Heart left ventricle (tissue), 13 donors: ENCODE results near the gene NUDT19.

ENCODE experiments used
- POLR2A ChIP-seq, 2 donors: fragments of 450-650 bp; IDR thresholded peaks; one replicate each; pipeline ENCODE4 v1.6.1; 2017; ENCODE audit warnings: antibody characterized with exemption in 2 of 2, mild to moderate bottlenecking in 2 of 2, moderate library complexity in 2 of 2
- TF ChIP-seq, protein P1 (sequence below), 12 donors: fragments of 200-600 bp; sonication (generic) in 4 of 12; IDR thresholded peaks; one replicate each; pipeline versions ENCODE4 v1.5.0 to v1.8.0; 2018 to 2022; ENCODE audit warnings: antibody characterized with exemption in 12 of 12, mild to moderate bottlenecking in 5 of 12
- donor health status: ischemic (EF 13 %, LVEDD 7.1; RV severe dilation, severe dysfunction).
- donor health status: DM: no; HTN: yes; CAD: no.
- donor health status: DM: no; HTN: no; CAD: no.
- donor health status: ischemic (EF 25% LVEDD 6.9; RV normal size, moderate dysfunction).
- donor health status: ischemic (EF 25% LVEDD 5.7; RV mildly dilated, moderate dysfunction).
- donor health status: ischemic (EF 35%, LVEDD 5.7; RV mildly dilated, moderate dysfunction).
- donor health status: nonischemic (EF 11% LVEDD 7.7; RV severe dilation, severe dysfunction).
- donor health status: DM: yes; HTN: yes; CAD: no.
- donor health status: PGD.
- donor health status: ischemic (EF 29% LVEDD 5.4; RV normal size, mild dysfunction).
- donor health status: nonischemic (EF 23%, LVEDD 6.1; RV moderate dilation, normal function).

DNA sequence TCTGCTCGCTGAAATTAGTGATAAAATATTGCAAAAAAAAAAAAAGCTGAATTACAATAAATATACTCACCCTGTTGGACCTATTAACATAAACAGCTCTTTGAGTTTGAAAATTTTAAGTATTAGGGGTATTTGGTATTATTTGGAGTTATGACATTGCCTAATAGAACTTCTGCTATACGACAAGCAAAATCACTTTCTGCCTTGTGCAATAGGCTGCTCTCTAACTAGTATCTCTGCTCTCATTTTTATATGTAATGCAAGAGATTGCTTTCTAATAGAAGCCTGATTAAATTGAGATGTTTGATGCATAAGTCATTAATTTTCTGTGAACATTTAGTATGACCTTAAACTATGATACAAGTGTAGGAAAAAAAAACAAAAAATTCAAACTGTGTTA is 10.6 kb upstream of the NUDT19 start:
- TF ChIP-seq POLR2A (IDR thresholded peaks at IDR 0.05): no peak
- TF ChIP-seq, protein P1, sequence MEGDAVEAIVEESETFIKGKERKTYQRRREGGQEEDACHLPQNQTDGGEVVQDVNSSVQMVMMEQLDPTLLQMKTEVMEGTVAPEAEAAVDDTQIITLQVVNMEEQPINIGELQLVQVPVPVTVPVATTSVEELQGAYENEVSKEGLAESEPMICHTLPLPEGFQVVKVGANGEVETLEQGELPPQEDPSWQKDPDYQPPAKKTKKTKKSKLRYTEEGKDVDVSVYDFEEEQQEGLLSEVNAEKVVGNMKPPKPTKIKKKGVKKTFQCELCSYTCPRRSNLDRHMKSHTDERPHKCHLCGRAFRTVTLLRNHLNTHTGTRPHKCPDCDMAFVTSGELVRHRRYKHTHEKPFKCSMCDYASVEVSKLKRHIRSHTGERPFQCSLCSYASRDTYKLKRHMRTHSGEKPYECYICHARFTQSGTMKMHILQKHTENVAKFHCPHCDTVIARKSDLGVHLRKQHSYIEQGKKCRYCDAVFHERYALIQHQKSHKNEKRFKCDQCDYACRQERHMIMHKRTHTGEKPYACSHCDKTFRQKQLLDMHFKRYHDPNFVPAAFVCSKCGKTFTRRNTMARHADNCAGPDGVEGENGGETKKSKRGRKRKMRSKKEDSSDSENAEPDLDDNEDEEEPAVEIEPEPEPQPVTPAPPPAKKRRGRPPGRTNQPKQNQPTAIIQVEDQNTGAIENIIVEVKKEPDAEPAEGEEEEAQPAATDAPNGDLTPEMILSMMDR (IDR thresholded peaks at IDR 0.05): no peak
